Tibial artery (tissue), 4 donors: ENCODE measurements around the gene GMCL2.

Source experiments
- DNase-seq, 2 donors: peaks; one replicate each; pipeline ENCODE4 v3.0.0-alpha.2; 2019
- H3K27ac ChIP-seq, 2 donors: fragments of 200-600 bp; sonication (generic) in 1 of 2; 1 replicate in 1 of 2; 2 replicates in 1 of 2; pipeline ENCODE4 v1.5.1; 2018 to 2019; ENCODE audit warnings: mild to moderate bottlenecking in 1 of 2
- H3K27me3 ChIP-seq, 2 donors: fragments of 200-600 bp; sonication (generic) in 1 of 2; one replicate each; pipeline versions ENCODE4 v1.5.1 to v1.6.0; 2016 to 2019
- H3K36me3 ChIP-seq, 3 donors: fragments of 200-600 bp; sonication (generic) in 2 of 3; one replicate each; pipeline ENCODE4 v1.5.1; 2016 to 2019; ENCODE audit warnings: mild to moderate bottlenecking in 2 of 3
- H3K4me1 ChIP-seq, 4 donors: fragments of 200-600 bp; sonication (generic) in 2 of 4; 1 replicate in 3 of 4; 2 replicates in 1 of 4; pipeline ENCODE4 v1.5.1; 2016 to 2019
- H3K4me3 ChIP-seq, 2 donors: fragments of 200-600 bp; sonication (generic) in 1 of 2; 1 replicate in 1 of 2; 2 replicates in 1 of 2; pipeline ENCODE4 v1.5.1; 2018 to 2019; ENCODE audit warnings: mild to moderate bottlenecking in 2 of 2
- H3K9me3 ChIP-seq, 3 donors: fragments of 200-600 bp; sonication (generic) in 1 of 3; one replicate each; pipeline ENCODE4 v1.5.1; 2016 to 2019
- intact Hi-C: fragments of 100-400 bp; cut with DNase I; formaldehyde crosslinking; loops from one replicate; pipeline ENCODE4 v1.15.0; 2023; ENCODE audit warnings: low total_unique reads
- TF ChIP-seq, protein P1 (sequence below), 2 experiments: fragments of 200-600 bp in 1 of 2; fragments of 450-650 bp in 1 of 2; IDR thresholded peaks; one replicate each; pipeline ENCODE4 v1.5.1; 2017 to 2019; ENCODE audit warnings: antibody characterized with exemption in 2 of 2, mild to moderate bottlenecking in 1 of 2, moderate library complexity in 1 of 2

Gene GMCL2

GRCh38 chr5:178187014-178187413, at the start of gene GMCL2:
GMCL2 (minus strand) TSS chr5:178187371; CDS start chr5:178187299, 72 bp downstream.
- no peak within 1 kb of the TSS for H3K27ac ChIP-seq
- H3K27me3 ChIP-seq, result peaks cover 0 to 15% of the 10 kb centered on the region in 2 donors
- H3K4me3 ChIP-seq, result no peak within 1 kb of the TSS
- no peaks in the 10 kb centered on the region for H3K9me3 ChIP-seq
- TF ChIP-seq, protein P1, sequence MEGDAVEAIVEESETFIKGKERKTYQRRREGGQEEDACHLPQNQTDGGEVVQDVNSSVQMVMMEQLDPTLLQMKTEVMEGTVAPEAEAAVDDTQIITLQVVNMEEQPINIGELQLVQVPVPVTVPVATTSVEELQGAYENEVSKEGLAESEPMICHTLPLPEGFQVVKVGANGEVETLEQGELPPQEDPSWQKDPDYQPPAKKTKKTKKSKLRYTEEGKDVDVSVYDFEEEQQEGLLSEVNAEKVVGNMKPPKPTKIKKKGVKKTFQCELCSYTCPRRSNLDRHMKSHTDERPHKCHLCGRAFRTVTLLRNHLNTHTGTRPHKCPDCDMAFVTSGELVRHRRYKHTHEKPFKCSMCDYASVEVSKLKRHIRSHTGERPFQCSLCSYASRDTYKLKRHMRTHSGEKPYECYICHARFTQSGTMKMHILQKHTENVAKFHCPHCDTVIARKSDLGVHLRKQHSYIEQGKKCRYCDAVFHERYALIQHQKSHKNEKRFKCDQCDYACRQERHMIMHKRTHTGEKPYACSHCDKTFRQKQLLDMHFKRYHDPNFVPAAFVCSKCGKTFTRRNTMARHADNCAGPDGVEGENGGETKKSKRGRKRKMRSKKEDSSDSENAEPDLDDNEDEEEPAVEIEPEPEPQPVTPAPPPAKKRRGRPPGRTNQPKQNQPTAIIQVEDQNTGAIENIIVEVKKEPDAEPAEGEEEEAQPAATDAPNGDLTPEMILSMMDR (IDR thresholded peaks at IDR 0.05), result no peak
- intact Hi-C loops, result no loop called here
- no peaks in the 10 kb centered on the region for H3K36me3 ChIP-seq
- no peaks in the 10 kb centered on the region for H3K4me1 ChIP-seq
- DNase-seq, result no peak

GRCh38 chr5:178236679-178237078, 49.5 kb upstream of the GMCL2 start:
- no peak for DNase-seq
- H3K4me1 ChIP-seq, result peaks cover 0 to 32% (median 7%) of the 10 kb centered on the region in 4 donors
- no peak overlapping the region for H3K27ac ChIP-seq
- intact Hi-C loops, result no loop called here
- TF ChIP-seq, protein P1 (IDR thresholded peaks at IDR 0.05), result no peak
- H3K4me3 ChIP-seq, result no peak overlapping the region
- no peaks in the 10 kb centered on the region for H3K36me3 ChIP-seq
- H3K27me3 ChIP-seq, result no peaks in the 10 kb centered on the region
- H3K9me3 ChIP-seq, result no peaks in the 10 kb centered on the region

DNA sequence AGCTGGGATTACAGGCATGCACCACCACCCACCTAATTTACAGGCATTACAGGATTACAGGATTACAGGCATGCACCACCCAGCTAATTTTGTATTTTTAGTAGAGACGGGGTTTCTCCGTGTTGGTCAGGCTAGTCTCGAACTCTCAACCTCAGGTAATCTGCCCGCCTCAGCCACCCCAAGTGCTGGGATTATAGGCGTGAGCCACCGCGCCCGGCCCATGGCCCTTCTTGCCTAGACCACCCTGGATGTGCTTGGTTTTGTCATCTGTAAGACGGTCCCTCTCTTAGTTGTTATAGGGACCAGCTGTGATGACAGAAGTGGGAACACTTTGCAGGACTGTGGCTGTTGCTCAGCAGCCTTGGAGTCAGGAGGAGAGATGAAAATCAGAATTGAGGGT, 49.0 kb upstream of the GMCL2 start:
- DNase-seq, result no peak
- TF ChIP-seq, protein P1 (IDR thresholded peaks at IDR 0.05), result no peak
- Histone ChIP-seq H3K27me3 (no peaks in the 10 kb centered on the region), H3K4me1 (peaks cover under 1 to 37% (median 12%) of the 10 kb centered on the region in 4 donors), H3K9me3 (no peaks in the 10 kb centered on the region), H3K4me3 (no peak overlapping the region), H3K27ac (no peak overlapping the region), H3K36me3 (peaks cover 0 to 3% (median 0%) of the 10 kb centered on the region in 3 donors)
- intact Hi-C loops, result no loop called here

DNA sequence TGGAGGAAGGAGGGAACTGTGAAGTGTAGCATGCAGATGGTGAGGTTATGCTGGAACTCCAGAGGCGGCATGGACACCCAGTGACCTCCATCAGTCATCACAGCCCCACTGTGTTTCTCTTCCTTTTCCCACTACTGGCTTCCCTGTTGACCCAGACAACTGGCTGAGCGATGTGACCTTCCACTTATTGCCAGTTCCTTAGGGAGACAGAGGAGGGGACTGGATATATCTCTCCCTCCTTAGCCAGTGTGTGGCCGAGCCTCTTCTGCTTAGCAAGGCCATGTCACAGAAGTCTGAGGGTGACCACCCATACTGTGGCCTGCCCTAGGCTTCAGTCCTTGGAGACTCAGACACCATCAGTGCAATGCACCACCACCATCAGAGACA, 48.4 kb upstream of the GMCL2 start:
- Histone ChIP-seq H3K36me3 (peaks cover 0 to 5% (median 0%) of the 10 kb centered on the region in 3 donors), H3K9me3 (no peaks in the 10 kb centered on the region), H3K27ac (no peak overlapping the region), H3K27me3 (no peaks in the 10 kb centered on the region), H3K4me1 (peaks cover 6 to 43% (median 17%) of the 10 kb centered on the region in 4 donors), H3K4me3 (no peak overlapping the region)
- no peak for DNase-seq
- intact Hi-C loops, result no loop called here
- TF ChIP-seq, protein P1 (IDR thresholded peaks at IDR 0.05), result no peak

DNA sequence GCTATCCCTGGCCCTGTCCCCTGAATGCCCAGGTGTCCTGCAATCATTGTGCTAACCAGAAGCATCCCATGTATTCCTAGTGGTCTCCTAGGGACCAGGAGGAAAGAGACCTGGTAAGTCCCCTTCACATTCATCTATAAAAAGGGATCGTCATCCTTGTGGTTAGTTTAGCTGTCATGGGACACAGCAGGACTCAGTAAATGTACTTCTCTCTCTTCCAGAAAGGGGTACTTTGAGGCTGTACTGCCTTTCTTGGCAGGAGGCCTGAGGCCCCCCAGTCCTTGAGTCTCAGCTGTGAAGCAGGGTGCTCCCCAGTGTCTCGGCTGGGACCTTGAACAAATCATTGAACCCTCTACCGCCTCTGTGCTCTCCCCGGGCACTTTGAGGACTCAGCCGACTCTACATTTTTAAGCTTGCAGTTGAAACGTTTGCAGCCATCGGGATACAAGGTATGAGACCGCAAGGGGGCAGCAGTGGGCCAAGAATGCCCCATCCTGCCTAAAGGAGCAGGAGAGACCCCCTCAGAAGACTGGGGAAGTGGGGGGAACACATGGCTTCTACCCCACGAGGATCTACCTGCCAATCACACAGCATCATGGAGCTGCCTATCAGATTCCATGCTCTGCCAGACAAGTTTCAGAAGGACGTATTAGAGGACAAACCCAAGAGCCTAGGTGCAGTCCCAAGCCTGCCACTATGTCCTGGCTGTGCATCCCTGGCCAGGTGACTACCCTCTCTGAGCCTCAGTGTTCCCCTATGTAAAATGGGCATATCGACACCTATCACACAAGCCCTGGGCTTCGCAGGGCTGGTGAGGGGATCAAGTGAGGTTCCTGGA, 47.8 kb upstream of the GMCL2 start:
- peak in 1 of 2 donors; percentile 63 for DNase-seq
- intact Hi-C loops, result no loop called here
- TF ChIP-seq, protein P1 (IDR thresholded peaks at IDR 0.05), result peak; percentile 45 to 62
- Histone ChIP-seq H3K27me3 (no peaks in the 10 kb centered on the region), H3K4me3 (no peak overlapping the region), H3K9me3 (no peaks in the 10 kb centered on the region), H3K4me1 (peaks cover 6 to 45% (median 23%) of the 10 kb centered on the region in 4 donors), H3K36me3 (peaks cover under 1 to 9% (median 3%) of the 10 kb centered on the region in 3 donors), H3K27ac (no peak overlapping the region)
